Measurements from ENCODE around the gene SEC23B. TPM values are rescaled to one million over a fixed set of nuclear protein-coding genes. Genes with fewer than 3 reads are reported as not detected.

SEC23B gene
- polyA plus RNA-seq, 1 of the 3 experiments (the other 2 are of a cell fraction), result 55.2 TPM

DNA sequence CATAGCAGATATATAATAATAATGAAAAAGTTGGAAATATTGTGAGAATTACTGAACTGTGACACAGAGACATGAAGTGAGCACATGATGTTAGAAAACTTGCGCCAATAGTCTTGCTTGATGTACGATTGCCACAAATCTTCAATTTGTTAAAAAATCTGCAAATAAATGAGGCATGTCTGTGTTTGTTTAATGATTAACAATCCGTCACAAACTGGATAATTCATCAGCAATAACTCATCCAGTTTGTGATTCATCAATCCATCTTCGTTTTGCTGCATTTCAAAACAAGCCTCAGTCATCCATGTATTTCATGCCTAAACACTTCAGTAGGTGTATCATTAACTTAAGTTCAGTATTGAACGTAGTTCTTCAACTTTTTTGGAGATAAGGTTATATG lies 34.0 kb downstream of the SEC23B start:
- Histone ChIP-seq H3K4me3 (ENCODE audit: low read depth in 2 of 2, low read length in 1 of 2) (no peak overlapping the region), H3K9ac (no peak overlapping the region), H2AFZ (ENCODE audit: low read depth) (no peak overlapping the region), H4K20me1 (ENCODE audit: insufficient read depth) (no peaks in the 10 kb centered on the region), H3K36me3 (replicated peaks in 1 of 2; ENCODE audit: control insufficient read depth in 1 of 2, insufficient read depth in 2 of 2, low read length in 1 of 2) (peaks cover 12 to 48% of the 10 kb centered on the region in 2 experiments), H3K9me3 (no peaks in the 10 kb centered on the region), H3K27me3 (ENCODE audit: insufficient read depth) (no peaks in the 10 kb centered on the region), H3K79me2 (ENCODE audit: insufficient read depth) (no peaks in the 10 kb centered on the region), H3K9me2 (no peaks in the 10 kb centered on the region), H3K4me1 (ENCODE audit: control insufficient read depth in 1 of 2, insufficient read depth in 2 of 2, low read depth in 1 of 2, low read length in 1 of 2) (no peaks in the 10 kb centered on the region), H3K4me2 (no peak overlapping the region), H3F3A (replicated peaks; ENCODE audit: insufficient read depth) (no peaks in the 10 kb centered on the region), H3K27ac (ENCODE audit: low read depth in 2 of 2, low read length in 1 of 2) (no peak overlapping the region)
- CTCF ChIA-PET, result no interaction called here
- no peak for TF ChIP-seq RXRA (IDR thresholded peaks at IDR 0.05; ENCODE audit: borderline replicate concordance, low read depth)
- TF ChIP-seq YY1 (IDR thresholded peaks at IDR 0.05; ENCODE audit: low read depth), result no peak
- TF ChIP-seq GABPA (IDR thresholded peaks at IDR 0.05; ENCODE audit: low read depth), result no peak
- no peak for TF ChIP-seq NRF1 (IDR thresholded peaks at IDR 0.05; ENCODE audit: low read depth, low read length)
- no peak for TF ChIP-seq EP300 (IDR thresholded peaks at IDR 0.05; ENCODE audit: borderline replicate concordance in 1 of 2, low read depth in 1 of 2, low read length in 1 of 2)
- TF ChIP-seq, protein P1, sequence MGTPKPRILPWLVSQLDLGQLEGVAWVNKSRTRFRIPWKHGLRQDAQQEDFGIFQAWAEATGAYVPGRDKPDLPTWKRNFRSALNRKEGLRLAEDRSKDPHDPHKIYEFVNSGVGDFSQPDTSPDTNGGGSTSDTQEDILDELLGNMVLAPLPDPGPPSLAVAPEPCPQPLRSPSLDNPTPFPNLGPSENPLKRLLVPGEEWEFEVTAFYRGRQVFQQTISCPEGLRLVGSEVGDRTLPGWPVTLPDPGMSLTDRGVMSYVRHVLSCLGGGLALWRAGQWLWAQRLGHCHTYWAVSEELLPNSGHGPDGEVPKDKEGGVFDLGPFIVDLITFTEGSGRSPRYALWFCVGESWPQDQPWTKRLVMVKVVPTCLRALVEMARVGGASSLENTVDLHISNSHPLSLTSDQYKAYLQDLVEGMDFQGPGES (IDR thresholded peaks at IDR 0.05; ENCODE audit: low read depth, low read length), result no peak
- TF ChIP-seq, protein P2, sequence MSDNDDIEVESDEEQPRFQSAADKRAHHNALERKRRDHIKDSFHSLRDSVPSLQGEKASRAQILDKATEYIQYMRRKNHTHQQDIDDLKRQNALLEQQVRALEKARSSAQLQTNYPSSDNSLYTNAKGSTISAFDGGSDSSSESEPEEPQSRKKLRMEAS (IDR thresholded peaks at IDR 0.05; ENCODE audit: low read depth), result no peak
- no peak for TF ChIP-seq RCOR1 (IDR thresholded peaks at IDR 0.05; ENCODE audit: low read length)
- DNase-seq, result no peak
- WGBS (ENCODE audit: low lambda C conversion rate), result 72% methylated on average over 5 of the region's 5 CpGs
- POLR2A ChIA-PET, result no interaction called here

DNA sequence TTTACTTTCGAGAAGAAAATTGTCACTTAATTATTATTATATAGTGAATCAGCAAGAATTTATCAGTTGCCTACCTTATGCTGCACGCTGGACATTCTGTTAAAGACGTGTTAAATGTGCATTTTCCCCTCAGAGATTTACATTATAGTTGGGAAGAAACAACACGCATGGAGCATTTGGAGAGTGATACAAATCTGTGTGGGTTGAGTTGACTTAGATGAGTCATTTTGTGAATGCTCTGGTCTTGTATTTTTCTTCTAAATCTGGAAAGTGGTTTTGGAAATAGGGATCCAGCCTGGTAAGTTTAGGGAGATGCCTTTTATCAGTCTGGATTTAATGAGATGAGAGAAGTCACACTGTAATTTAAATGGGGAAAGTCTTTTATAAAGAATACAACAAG lies 35.5 kb downstream of the SEC23B start:
- Histone ChIP-seq H3K4me3 (ENCODE audit: low read depth in 2 of 2, low read length in 1 of 2) (no peak overlapping the region), H4K20me1 (ENCODE audit: insufficient read depth) (no peaks in the 10 kb centered on the region), H3K79me2 (ENCODE audit: insufficient read depth) (no peaks in the 10 kb centered on the region), H3K9me2 (no peaks in the 10 kb centered on the region), H3K36me3 (replicated peaks in 1 of 2; ENCODE audit: control insufficient read depth in 1 of 2, insufficient read depth in 2 of 2, low read length in 1 of 2) (peaks cover 11 to 55% of the 10 kb centered on the region in 2 experiments), H3K27ac (ENCODE audit: low read depth in 2 of 2, low read length in 1 of 2) (no peak overlapping the region), H3K4me2 (no peak overlapping the region), H3K27me3 (ENCODE audit: insufficient read depth) (no peaks in the 10 kb centered on the region), H3K4me1 (ENCODE audit: control insufficient read depth in 1 of 2, insufficient read depth in 2 of 2, low read depth in 1 of 2, low read length in 1 of 2) (no peaks in the 10 kb centered on the region), H3F3A (replicated peaks; ENCODE audit: insufficient read depth) (no peaks in the 10 kb centered on the region), H2AFZ (ENCODE audit: low read depth) (no peak overlapping the region), H3K9ac (no peak overlapping the region), H3K9me3 (no peaks in the 10 kb centered on the region)
- no peak for DNase-seq
- WGBS (ENCODE audit: low lambda C conversion rate), result 96% methylated on average over 4 of the region's 4 CpGs
- POLR2A ChIA-PET, result no interaction called here
- CTCF ChIA-PET, result no interaction called here
- TF ChIP-seq RCOR1 (IDR thresholded peaks at IDR 0.05; ENCODE audit: low read length) (no peak), ELF1 (IDR thresholded peaks at IDR 0.05) (no peak), SMC3 (IDR thresholded peaks at IDR 0.05; ENCODE audit: low read depth, low read length) (no peak), TCF12 (IDR thresholded peaks at IDR 0.05) (no peak), NFIC (IDR thresholded peaks at IDR 0.05; ENCODE audit: borderline replicate concordance) (no peak), RFX5 (IDR thresholded peaks at IDR 0.05; ENCODE audit: low read length) (no peak), GABPA (IDR thresholded peaks at IDR 0.05; ENCODE audit: low read depth) (no peak), RXRA (IDR thresholded peaks at IDR 0.05; ENCODE audit: borderline replicate concordance, low read depth) (no peak), NRF1 (IDR thresholded peaks at IDR 0.05; ENCODE audit: low read depth, low read length) (no peak), RAD21 (IDR thresholded peaks at IDR 0.05; ENCODE audit: low read length) (no peak), MXI1 (IDR thresholded peaks at IDR 0.05; ENCODE audit: low read depth, low read length) (no peak), GATA2 (CRISPR knock-in tag; IDR thresholded peaks at IDR 0.05) (no peak)
- TF ChIP-seq, protein P1 (IDR thresholded peaks at IDR 0.05; ENCODE audit: low read depth, low read length), result no peak
- TF ChIP-seq, protein P3, sequence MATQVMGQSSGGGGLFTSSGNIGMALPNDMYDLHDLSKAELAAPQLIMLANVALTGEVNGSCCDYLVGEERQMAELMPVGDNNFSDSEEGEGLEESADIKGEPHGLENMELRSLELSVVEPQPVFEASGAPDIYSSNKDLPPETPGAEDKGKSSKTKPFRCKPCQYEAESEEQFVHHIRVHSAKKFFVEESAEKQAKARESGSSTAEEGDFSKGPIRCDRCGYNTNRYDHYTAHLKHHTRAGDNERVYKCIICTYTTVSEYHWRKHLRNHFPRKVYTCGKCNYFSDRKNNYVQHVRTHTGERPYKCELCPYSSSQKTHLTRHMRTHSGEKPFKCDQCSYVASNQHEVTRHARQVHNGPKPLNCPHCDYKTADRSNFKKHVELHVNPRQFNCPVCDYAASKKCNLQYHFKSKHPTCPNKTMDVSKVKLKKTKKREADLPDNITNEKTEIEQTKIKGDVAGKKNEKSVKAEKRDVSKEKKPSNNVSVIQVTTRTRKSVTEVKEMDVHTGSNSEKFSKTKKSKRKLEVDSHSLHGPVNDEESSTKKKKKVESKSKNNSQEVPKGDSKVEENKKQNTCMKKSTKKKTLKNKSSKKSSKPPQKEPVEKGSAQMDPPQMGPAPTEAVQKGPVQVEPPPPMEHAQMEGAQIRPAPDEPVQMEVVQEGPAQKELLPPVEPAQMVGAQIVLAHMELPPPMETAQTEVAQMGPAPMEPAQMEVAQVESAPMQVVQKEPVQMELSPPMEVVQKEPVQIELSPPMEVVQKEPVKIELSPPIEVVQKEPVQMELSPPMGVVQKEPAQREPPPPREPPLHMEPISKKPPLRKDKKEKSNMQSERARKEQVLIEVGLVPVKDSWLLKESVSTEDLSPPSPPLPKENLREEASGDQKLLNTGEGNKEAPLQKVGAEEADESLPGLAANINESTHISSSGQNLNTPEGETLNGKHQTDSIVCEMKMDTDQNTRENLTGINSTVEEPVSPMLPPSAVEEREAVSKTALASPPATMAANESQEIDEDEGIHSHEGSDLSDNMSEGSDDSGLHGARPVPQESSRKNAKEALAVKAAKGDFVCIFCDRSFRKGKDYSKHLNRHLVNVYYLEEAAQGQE (IDR thresholded peaks at IDR 0.05; ENCODE audit: low read depth, low read length), result no peak
- TF ChIP-seq, protein P4, sequence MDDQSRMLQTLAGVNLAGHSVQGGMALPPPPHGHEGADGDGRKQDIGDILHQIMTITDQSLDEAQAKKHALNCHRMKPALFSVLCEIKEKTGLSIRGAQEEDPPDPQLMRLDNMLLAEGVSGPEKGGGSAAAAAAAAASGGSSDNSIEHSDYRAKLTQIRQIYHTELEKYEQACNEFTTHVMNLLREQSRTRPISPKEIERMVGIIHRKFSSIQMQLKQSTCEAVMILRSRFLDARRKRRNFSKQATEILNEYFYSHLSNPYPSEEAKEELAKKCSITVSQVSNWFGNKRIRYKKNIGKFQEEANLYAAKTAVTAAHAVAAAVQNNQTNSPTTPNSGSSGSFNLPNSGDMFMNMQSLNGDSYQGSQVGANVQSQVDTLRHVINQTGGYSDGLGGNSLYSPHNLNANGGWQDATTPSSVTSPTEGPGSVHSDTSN (IDR thresholded peaks at IDR 0.05), result no peak
- TF ChIP-seq, protein P5, sequence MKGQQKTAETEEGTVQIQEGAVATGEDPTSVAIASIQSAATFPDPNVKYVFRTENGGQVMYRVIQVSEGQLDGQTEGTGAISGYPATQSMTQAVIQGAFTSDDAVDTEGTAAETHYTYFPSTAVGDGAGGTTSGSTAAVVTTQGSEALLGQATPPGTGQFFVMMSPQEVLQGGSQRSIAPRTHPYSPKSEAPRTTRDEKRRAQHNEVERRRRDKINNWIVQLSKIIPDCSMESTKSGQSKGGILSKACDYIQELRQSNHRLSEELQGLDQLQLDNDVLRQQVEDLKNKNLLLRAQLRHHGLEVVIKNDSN (IDR thresholded peaks at IDR 0.05; ENCODE audit: borderline replicate concordance, low read depth), result no peak

All from SK-N-SH (cell line).